ENCODE measurements around the gene FAM174C.

FAM174C gene

GRCh38 chr19:1275260-1275975 is at the start of gene FAM174C:
Gene FAM174C (plus strand): TSS chr19:1275530. CDS start chr19:1275550, 20 bp downstream.
- DNase-seq (ENCODE audit: low read depth in 2 of 2): peak; percentile 97 to 98
- TF ChIP-seq CTCF (IDR thresholded peaks at IDR 0.05; ENCODE audit: low read depth, low read length): no peak
- peak within 1 kb of the TSS; percentile 66 to 71 for H3K4me3 ChIP-seq (replicated peaks in 1 of 2; ENCODE audit: low read depth in 2 of 2, low read length in 2 of 2)

- no peak overlapping the region for H3K4me3 ChIP-seq (replicated peaks in 1 of 2; ENCODE audit: low read depth in 2 of 2, low read length in 2 of 2)
- TF ChIP-seq CTCF (IDR thresholded peaks at IDR 0.05; ENCODE audit: low read depth, low read length): no peak
Observed at GRCh38 chr19:1226227-1226518, 49.2 kb upstream of the FAM174C start.

GRCh38 chr19:1226522-1227303 is 48.6 kb upstream of the FAM174C start:
- no peak for DNase-seq (ENCODE audit: low read depth in 2 of 2)
- no peak overlapping the region for H3K4me3 ChIP-seq (replicated peaks in 1 of 2; ENCODE audit: low read depth in 2 of 2, low read length in 2 of 2)
- TF ChIP-seq CTCF (IDR thresholded peaks at IDR 0.05; ENCODE audit: low read depth, low read length): no peak

More at GRCh38 chr19:1226227-1226518, 49.2 kb upstream of the FAM174C start:
- DNase-seq (ENCODE audit: low read depth in 2 of 2): no peak

GRCh38 chr19:1227304-1228054 is 47.9 kb upstream of the FAM174C start:
- no peak for TF ChIP-seq CTCF (IDR thresholded peaks at IDR 0.05; ENCODE audit: low read depth, low read length)
- DNase-seq (ENCODE audit: low read depth in 2 of 2): no peak
- no peak overlapping the region for H3K4me3 ChIP-seq (replicated peaks in 1 of 2; ENCODE audit: low read depth in 2 of 2, low read length in 2 of 2)

- no peak for DNase-seq (ENCODE audit: low read depth in 2 of 2)
- no peak for TF ChIP-seq CTCF (IDR thresholded peaks at IDR 0.05; ENCODE audit: low read depth, low read length)
- no peak overlapping the region for H3K4me3 ChIP-seq (replicated peaks in 1 of 2; ENCODE audit: low read depth in 2 of 2, low read length in 2 of 2)
Observed at GRCh38 chr19:1228161-1228957, 47.0 kb upstream of the FAM174C start.

All from cardiac fibroblast (primary cell).